B cell (primary cell): ENCODE measurements around the gene CCNDBP1. TPM values are rescaled to one million over a fixed set of nuclear protein-coding genes. Genes with fewer than 3 reads are reported as not detected.

ENCODE experiments used
- ATAC-seq: fragments of 200-7000 bp; cut with Tn5 transposase; one replicate; pipeline ENCODE4 v1.10.0; 2021; ENCODE audit warnings: low read depth, mild to moderate bottlenecking, moderate number of reproducible peaks, moderate library complexity
- CTCF ChIA-PET: fragments of 350-600 bp; sonication (Branson Sonifier 250); formaldehyde crosslinking; loops from one replicate; lab custom pipeline; 2021; ENCODE audit warnings: antibody characterized with exemption, inconsistent platforms; lab: Charles Lee
- POLR2A ChIA-PET: fragments of 350-600 bp; sonication (Branson Sonifier 250); formaldehyde crosslinking; loops from one replicate; lab custom pipeline; 2021; ENCODE audit warnings: antibody characterized with exemption; lab: Charles Lee
- DNase-seq: peaks from one replicate; pipeline ENCODE4 v3.0.0; 2013
- H2AFZ ChIP-seq: 2 replicates; pipeline ENCODE4 v1.6.1; 2012; ENCODE audit warnings: mild to moderate bottlenecking, low read depth, low read length; ENCODE audit not compliant: insufficient read depth, poor library complexity, severe bottlenecking
- H3K27ac ChIP-seq, 2 donors: 1 replicate in 1 of 2; 2 replicates in 1 of 2; pipeline ENCODE4 v1.5.1; 2012 to 2013; ENCODE audit warnings: low read length in 2 of 2, mild to moderate bottlenecking in 2 of 2, moderate library complexity in 1 of 2
- H3K27me3 ChIP-seq, 4 experiments: fragments of 200-600 bp in 1 of 4; sonication (generic) in 1 of 4; replicated peaks in 1 of 4; 1 replicate in 2 of 4; 2 replicates in 2 of 4; pipeline versions ENCODE4 v1.6.1 to v1.7.0; 2013 to 2016; ENCODE audit warnings: low read length in 3 of 4, mild to moderate bottlenecking in 2 of 4, mixed read lengths in 1 of 4, moderate library complexity in 1 of 4; ENCODE audit not compliant: insufficient read depth in 4 of 4, control insufficient read depth in 3 of 4; ENCODE audit errors: control extremely low read depth in 1 of 4
- H3K36me3 ChIP-seq, 2 experiments: replicated peaks in 1 of 2; 1 replicate in 1 of 2; 2 replicates in 1 of 2; pipeline versions ENCODE4 v1.6.1 to v1.7.1; 2013; ENCODE audit warnings: low read length in 1 of 2; ENCODE audit not compliant: insufficient read depth in 2 of 2, control insufficient read depth in 1 of 2; ENCODE audit errors: control extremely low read depth in 1 of 2, extremely low read depth in 1 of 2
- H3K4me1 ChIP-seq, 2 donors: fragments of 200-600 bp in 1 of 2; sonication (generic) in 1 of 2; 1 replicate in 1 of 2; 2 replicates in 1 of 2; pipeline versions ENCODE4 v1.5.1 to v1.6.1; 2013 to 2017; ENCODE audit warnings: low read length in 2 of 2; ENCODE audit not compliant: control insufficient read depth in 2 of 2, insufficient read depth in 2 of 2
- H3K4me2 ChIP-seq: replicated peaks from 2 replicates; pipeline ENCODE3; 2012; ENCODE audit warnings: mild to moderate bottlenecking, low read depth, low read length; ENCODE audit not compliant: poor library complexity, severe bottlenecking
- H3K4me3 ChIP-seq, 5 experiments: fragments of 200-600 bp in 1 of 5; sonication (generic) in 1 of 5; 1 replicate in 3 of 5; 2 replicates in 2 of 5; pipeline versions ENCODE4 v1.5.1 to v1.7.0; 2011 to 2016; ENCODE audit warnings: low read length in 4 of 5, mild to moderate bottlenecking in 4 of 5, low read depth in 2 of 5, control low read depth in 1 of 5, moderate library complexity in 1 of 5; ENCODE audit not compliant: insufficient read depth in 1 of 5; ENCODE audit errors: control extremely low read depth in 1 of 5, extremely low read depth in 1 of 5
- H3K79me2 ChIP-seq: fragments of 200-600 bp; sonication (generic); one replicate; pipeline ENCODE4 v1.6.0; 2016; ENCODE audit warnings: low read length; ENCODE audit not compliant: control insufficient read depth, insufficient read depth
- H3K9ac ChIP-seq: fragments of 200-600 bp; sonication (generic); 2 replicates; pipeline ENCODE4 v1.6.1; 2017; ENCODE audit warnings: mild to moderate bottlenecking, low read length, moderate library complexity
- H3K9me3 ChIP-seq, 3 donors: one replicate each; pipeline versions ENCODE4 v1.6.1 to v1.7.1; 2013; ENCODE audit warnings: low read length in 2 of 3; ENCODE audit not compliant: control insufficient read depth in 2 of 3, insufficient read depth in 1 of 3; ENCODE audit errors: control extremely low read depth in 1 of 3
- H4K20me1 ChIP-seq: 2 replicates; pipeline ENCODE4 v1.6.0; 2012; ENCODE audit warnings: mild to moderate bottlenecking, low read length; ENCODE audit not compliant: insufficient read depth, control insufficient read depth, poor library complexity, severe bottlenecking
- H3K27ac Mint-ChIP-seq: one replicate; pipeline ENCODE4 v1.8.0; 2021; ENCODE audit warnings: mixed read lengths
- H3K27me3 Mint-ChIP-seq: one replicate; pipeline ENCODE4 v1.8.0; 2021; ENCODE audit warnings: mixed read lengths
- H3K4me1 Mint-ChIP-seq: one replicate; pipeline ENCODE4 v1.8.0; 2021; ENCODE audit warnings: mixed read lengths
- H3K4me3 Mint-ChIP-seq: one replicate; pipeline ENCODE4 v1.8.0; 2021; ENCODE audit warnings: mixed read lengths
- H3K9me3 Mint-ChIP-seq: one replicate; pipeline ENCODE4 v1.8.0; 2022; ENCODE audit warnings: mixed read lengths; ENCODE audit not compliant: insufficient read depth
- EZH2 ChIP-seq: IDR thresholded peaks from 2 replicates; pipeline ENCODE4 v1.6.1; 2012; ENCODE audit warnings: borderline replicate concordance, low read depth, mild to moderate bottlenecking, moderate library complexity, low read length; ENCODE audit not compliant: insufficient read depth, poor library complexity, severe bottlenecking
- WGBS: methylation state at CpG from one replicate; pipeline ENCODE4 v1.1.5; 2013; ENCODE audit warnings: missing lambda C conversion rate; ENCODE audit not compliant: insufficient coverage; 5-methylcytosine and 5-hydroxymethylcytosine counted together
- intact Hi-C: fragments of 100-400 bp; cut with micrococcal nuclease; formaldehyde crosslinking; loops from one replicate; pipeline ENCODE4 v1.10.0; 2022
- polyA plus RNA-seq: library from polyadenylated mRNA; depleted of rRNA; stranded (reverse); fragments of >200 nt; gene quantifications from 2 replicates; pipeline ENCODE4 v1.2.3, GENCODE V29; 2012
- total RNA-seq, 2 donors: library from RNA; stranded (reverse); fragments of 120-200 nt in 1 of 2; gene quantifications; 1 replicate in 1 of 2; 2 replicates in 1 of 2; pipeline versions ENCODE4 v1.2.3 to v1.2.4, GENCODE V29; 2013 to 2022
- TF ChIP-seq, protein P1 (sequence below): fragments of 200-600 bp; IDR thresholded peaks from one replicate; pipeline ENCODE4 v1.8.0; 2022; ENCODE audit warnings: antibody characterized with exemption, mild to moderate bottlenecking

Gene CCNDBP1
- total and polyA plus RNA-seq, 2 donors (not counting 1 experiment from before 2014, with no cell fraction given) = 111 to 113 TPM

DNA sequence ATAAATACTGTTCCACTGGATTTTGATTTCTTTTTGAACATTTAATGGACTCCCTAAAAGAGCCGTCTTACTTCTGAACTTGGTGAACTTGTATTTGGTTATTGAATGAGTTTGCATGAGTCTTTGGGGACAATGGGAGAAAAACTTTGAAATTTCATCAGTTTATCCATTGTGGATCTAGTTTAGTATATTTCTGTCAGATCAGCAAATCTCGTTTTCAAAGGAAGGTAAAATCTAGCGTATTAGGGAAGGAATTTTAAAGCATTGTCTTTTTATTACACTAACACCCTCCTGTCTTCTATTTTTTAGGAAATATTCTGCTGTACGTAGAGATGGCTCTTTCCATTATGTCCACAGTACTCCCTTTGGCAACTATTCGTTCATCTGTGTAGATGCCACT, 39.0 kb upstream of the CCNDBP1 start:
- H3K27me3 ChIP-seq = no peaks in the 10 kb centered on the region
- CTCF ChIA-PET = no interaction called here
- peaks cover 0 to 59% of the 10 kb centered on the region in 2 experiments for H3K36me3 ChIP-seq
- POLR2A ChIA-PET = no interaction called here
- no peak overlapping the region for H3K27ac ChIP-seq
- no peak overlapping the region for H3K4me2 ChIP-seq
- TF ChIP-seq, protein P1, sequence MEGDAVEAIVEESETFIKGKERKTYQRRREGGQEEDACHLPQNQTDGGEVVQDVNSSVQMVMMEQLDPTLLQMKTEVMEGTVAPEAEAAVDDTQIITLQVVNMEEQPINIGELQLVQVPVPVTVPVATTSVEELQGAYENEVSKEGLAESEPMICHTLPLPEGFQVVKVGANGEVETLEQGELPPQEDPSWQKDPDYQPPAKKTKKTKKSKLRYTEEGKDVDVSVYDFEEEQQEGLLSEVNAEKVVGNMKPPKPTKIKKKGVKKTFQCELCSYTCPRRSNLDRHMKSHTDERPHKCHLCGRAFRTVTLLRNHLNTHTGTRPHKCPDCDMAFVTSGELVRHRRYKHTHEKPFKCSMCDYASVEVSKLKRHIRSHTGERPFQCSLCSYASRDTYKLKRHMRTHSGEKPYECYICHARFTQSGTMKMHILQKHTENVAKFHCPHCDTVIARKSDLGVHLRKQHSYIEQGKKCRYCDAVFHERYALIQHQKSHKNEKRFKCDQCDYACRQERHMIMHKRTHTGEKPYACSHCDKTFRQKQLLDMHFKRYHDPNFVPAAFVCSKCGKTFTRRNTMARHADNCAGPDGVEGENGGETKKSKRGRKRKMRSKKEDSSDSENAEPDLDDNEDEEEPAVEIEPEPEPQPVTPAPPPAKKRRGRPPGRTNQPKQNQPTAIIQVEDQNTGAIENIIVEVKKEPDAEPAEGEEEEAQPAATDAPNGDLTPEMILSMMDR = no peak
- no peak for TF ChIP-seq EZH2
- WGBS = 100% methylated on average over 1 of the region's 5 CpGs
- H3K27ac Mint-ChIP-seq = no peak overlapping the region
- ATAC-seq (no peak), DNase-seq (no peak)
- no peaks in the 10 kb centered on the region for H3K9me3 ChIP-seq
- no peaks in the 10 kb centered on the region for H3K9me3 Mint-ChIP-seq
- H3K9ac ChIP-seq = no peak overlapping the region
- no peaks in the 10 kb centered on the region for H4K20me1 ChIP-seq
- H3K4me1 Mint-ChIP-seq = peaks cover 15% of the 10 kb centered on the region
- peaks cover 29% of the 10 kb centered on the region for H3K79me2 ChIP-seq
- intact Hi-C loops = no loop called here
- H3K27me3 Mint-ChIP-seq = no peaks in the 10 kb centered on the region
- no peak overlapping the region for H3K4me3 ChIP-seq
- peaks cover 16 to 17% of the 10 kb centered on the region in 2 donors for H3K4me1 ChIP-seq
- no peak overlapping the region for H2AFZ ChIP-seq
- H3K4me3 Mint-ChIP-seq = no peak overlapping the region

DNA sequence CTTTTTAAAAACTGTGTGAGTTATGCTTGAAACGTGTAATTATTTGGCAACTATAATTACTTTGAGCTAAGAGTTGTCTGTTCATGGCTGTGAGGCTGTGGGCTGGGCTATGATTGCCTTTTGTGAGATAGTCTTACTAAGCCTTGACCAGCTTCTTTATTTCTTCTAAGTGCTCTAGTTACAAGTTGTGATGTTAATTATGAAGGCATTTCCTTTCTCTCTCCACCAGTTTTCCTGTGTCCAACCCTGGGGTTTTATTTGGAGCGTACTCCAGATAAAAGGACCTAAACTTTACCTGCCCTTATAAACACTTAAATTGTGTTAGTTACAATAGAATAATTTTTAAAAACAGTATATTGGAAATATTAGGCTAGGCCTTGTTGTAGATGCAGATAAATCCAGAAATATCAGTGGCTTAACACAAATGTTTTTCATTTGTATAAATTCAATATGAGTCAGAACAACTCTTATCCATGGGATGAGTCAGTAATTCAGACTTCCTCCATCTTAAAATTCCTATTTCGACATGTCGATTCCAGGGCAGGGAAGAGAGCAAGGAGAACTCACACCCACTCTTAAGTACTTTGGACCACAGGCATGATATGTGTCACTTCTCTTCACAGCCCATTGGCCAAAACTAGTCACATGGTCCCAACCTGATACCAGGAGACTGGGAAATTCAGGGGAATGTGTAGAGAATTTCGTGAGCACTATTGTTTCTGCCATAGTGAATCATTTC, 34.8 kb upstream of the CCNDBP1 start:
- intact Hi-C loops = no loop called here
- no peak overlapping the region for H3K4me2 ChIP-seq
- POLR2A ChIA-PET = no interaction called here
- H3K27ac Mint-ChIP-seq = no peak overlapping the region
- DNase-seq (no peak), ATAC-seq (no peak)
- no peaks in the 10 kb centered on the region for H4K20me1 ChIP-seq
- no peak overlapping the region for H3K9ac ChIP-seq
- H3K27me3 Mint-ChIP-seq = no peaks in the 10 kb centered on the region
- peaks cover 4% of the 10 kb centered on the region for H3K4me1 Mint-ChIP-seq
- H3K27ac ChIP-seq = no peak overlapping the region
- H3K4me1 ChIP-seq = no peaks in the 10 kb centered on the region
- H3K9me3 Mint-ChIP-seq = no peaks in the 10 kb centered on the region
- H3K9me3 ChIP-seq = no peaks in the 10 kb centered on the region
- peaks cover 14% of the 10 kb centered on the region for H3K79me2 ChIP-seq
- WGBS = 90% methylated on average over 3 of the region's 5 CpGs
- no peak for TF ChIP-seq EZH2
- TF ChIP-seq, protein P1 = no peak
- H2AFZ ChIP-seq = no peak overlapping the region
- H3K4me3 ChIP-seq = no peak overlapping the region
- CTCF ChIA-PET = interaction anchor here (0.8 kb wide), 1 partner anchor 54 kb away, joined by 3 read pairs; no protein-coding TSS in a partner anchor
- H3K4me3 Mint-ChIP-seq = no peak overlapping the region
- peaks cover 5 to 73% of the 10 kb centered on the region in 2 experiments for H3K36me3 ChIP-seq
- no peaks in the 10 kb centered on the region for H3K27me3 ChIP-seq
